MG63 (cell line): ENCODE results near the gene SZT2. TPM values are rescaled to one million over a fixed set of nuclear protein-coding genes. Genes with fewer than 3 reads are reported as not detected.
"Not testable (repeated sequence)": the region's sequence is repeated elsewhere in the genome, so short reads cannot be mapped to it uniquely, and the experiment has no call there.

Experiments
- DNase-seq: peaks from one replicate; pipeline ENCODE4 v3.0.0-alpha.2; 2020
- H3K27me3 ChIP-seq: fragments of 250-450 bp; sonication (Bioruptor Pico); 2 replicates; pipeline ENCODE4 v1.5.1; 2020; ENCODE audit warnings: mild to moderate bottlenecking, moderate library complexity
- H3K36me3 ChIP-seq: fragments of 250-450 bp; sonication (Bioruptor Pico); 2 replicates; pipeline ENCODE4 v1.5.1; 2020; ENCODE audit warnings: mild to moderate bottlenecking, moderate library complexity
- H3K4me3 ChIP-seq: fragments of 250-450 bp; sonication (Bioruptor Pico); 2 replicates; pipeline ENCODE4 v1.5.1; 2020; ENCODE audit warnings: mild to moderate bottlenecking, moderate library complexity
- H3K9me3 ChIP-seq: fragments of 250-450 bp; sonication (Bioruptor Pico); 2 replicates; pipeline ENCODE4 v1.5.1; 2020; ENCODE audit warnings: mild to moderate bottlenecking, moderate library complexity
- total RNA-seq: library from RNA; depleted of rRNA; stranded (reverse); fragments of >200 nt; shearing (Covaris generic); gene quantifications from 2 replicates; pipeline ENCODE4 v1.2.3, GENCODE V29; 2014; ENCODE audit warnings: low replicate concordance

Gene SZT2
- total RNA-seq, 1 experiment from 2014 or later: 4.9 TPM

GRCh38 chr1:43472463-43473151 lies 82.9 kb downstream of the SZT2 start:
- not testable (repeated sequence) for H3K9me3 ChIP-seq, H3K4me3 ChIP-seq, H3K36me3 ChIP-seq, H3K27me3 ChIP-seq
- peak; percentile 79 for DNase-seq

GRCh38 chr1:43473463-43473862 lies 83.8 kb downstream of the SZT2 start:
- Histone ChIP-seq H3K9me3 (no peaks in the 10 kb centered on the region), H3K4me3 (no peak overlapping the region), H3K27me3 (no peaks in the 10 kb centered on the region), H3K36me3 (no peaks in the 10 kb centered on the region)
- DNase-seq: no peak

GRCh38 chr1:43475611-43476401 lies 86.1 kb downstream of the SZT2 start:
- H3K4me3 ChIP-seq, H3K36me3 ChIP-seq, H3K27me3 ChIP-seq, H3K9me3 ChIP-seq, DNase-seq: not testable (repeated sequence)

GRCh38 chr1:43477716-43478115 lies 88.0 kb downstream of the SZT2 start:
- DNase-seq: no peak
- no peak overlapping the region for H3K4me3 ChIP-seq
- H3K36me3 ChIP-seq: no peaks in the 10 kb centered on the region
- no peaks in the 10 kb centered on the region for H3K9me3 ChIP-seq
- H3K27me3 ChIP-seq: no peaks in the 10 kb centered on the region

- Histone ChIP-seq H3K27me3 (no peaks in the 10 kb centered on the region), H3K9me3 (no peaks in the 10 kb centered on the region), H3K36me3 (no peaks in the 10 kb centered on the region), H3K4me3 (no peak overlapping the region)
- DNase-seq: no peak
Observed at GRCh38 chr1:43479414-43479813, 89.7 kb downstream of the SZT2 start.

- Histone ChIP-seq H3K36me3 (no peaks in the 10 kb centered on the region), H3K4me3 (no peak overlapping the region), H3K9me3 (no peaks in the 10 kb centered on the region; the same call in none of the 2 replicates), H3K27me3 (no peaks in the 10 kb centered on the region)
- no peak for DNase-seq
Observed at GRCh38 chr1:43481491-43481890, 91.8 kb downstream of the SZT2 start.

GRCh38 chr1:43482215-43482614 lies 92.5 kb downstream of the SZT2 start:
- no peak for DNase-seq
- Histone ChIP-seq H3K4me3 (no peak overlapping the region), H3K36me3 (no peaks in the 10 kb centered on the region), H3K27me3 (no peaks in the 10 kb centered on the region), H3K9me3 (no peaks in the 10 kb centered on the region; the same call in none of the 2 replicates)

GRCh38 chr1:43484367-43484766 lies 94.7 kb downstream of the SZT2 start:
- Histone ChIP-seq H3K27me3 (no peaks in the 10 kb centered on the region), H3K36me3 (no peaks in the 10 kb centered on the region), H3K4me3 (no peak overlapping the region), H3K9me3 (peaks cover 2% of the 10 kb centered on the region)
- no peak for DNase-seq

- H3K4me3 ChIP-seq: no peak overlapping the region
Observed at GRCh38 chr1:43488165-43488564, 98.5 kb downstream of the SZT2 start.

GRCh38 chr1:43491061-43491460 lies 101.4 kb downstream of the SZT2 start:
- no peaks in the 10 kb centered on the region for H3K27me3 ChIP-seq
- H3K9me3 ChIP-seq: peaks cover 26% of the 10 kb centered on the region
- DNase-seq: no peak
- H3K36me3 ChIP-seq: no peaks in the 10 kb centered on the region
- no peak overlapping the region for H3K4me3 ChIP-seq

More at GRCh38 chr1:43488165-43488564, 98.5 kb downstream of the SZT2 start:
- DNase-seq: no peak
- Histone ChIP-seq H3K9me3 (peaks cover 26% of the 10 kb centered on the region), H3K27me3 (no peaks in the 10 kb centered on the region), H3K36me3 (no peaks in the 10 kb centered on the region)

- peak; percentile 85 for DNase-seq
- Histone ChIP-seq H3K9me3 (peaks cover 26% of the 10 kb centered on the region), H3K27me3 (no peaks in the 10 kb centered on the region), H3K4me3 (no peak overlapping the region), H3K36me3 (no peaks in the 10 kb centered on the region)
Observed at GRCh38 chr1:43492826-43493225, 103.1 kb downstream of the SZT2 start.

- Histone ChIP-seq H3K36me3 (no peaks in the 10 kb centered on the region), H3K9me3 (peaks cover 24% of the 10 kb centered on the region), H3K27me3 (no peaks in the 10 kb centered on the region), H3K4me3 (no peak overlapping the region)
- DNase-seq: no peak
Observed at GRCh38 chr1:43493661-43494450, 104.2 kb downstream of the SZT2 start.

GRCh38 chr1:43495204-43495603 lies 105.5 kb downstream of the SZT2 start:
- Histone ChIP-seq H3K4me3 (no peak overlapping the region), H3K9me3 (peaks cover 20% of the 10 kb centered on the region), H3K36me3 (no peaks in the 10 kb centered on the region), H3K27me3 (no peaks in the 10 kb centered on the region)
- no peak for DNase-seq

- no peaks in the 10 kb centered on the region for H3K36me3 ChIP-seq
- no peak for DNase-seq
- H3K9me3 ChIP-seq: no peaks in the 10 kb centered on the region
- no peak overlapping the region for H3K4me3 ChIP-seq
- no peaks in the 10 kb centered on the region for H3K27me3 ChIP-seq
Observed at GRCh38 chr1:43499898-43500297, 110.2 kb downstream of the SZT2 start.

GRCh38 chr1:43501806-43502205 lies 112.1 kb downstream of the SZT2 start:
- not testable (repeated sequence) for H3K36me3 ChIP-seq, H3K9me3 ChIP-seq, H3K4me3 ChIP-seq, DNase-seq, H3K27me3 ChIP-seq

- Histone ChIP-seq H3K27me3 (no peaks in the 10 kb centered on the region), H3K9me3 (no peaks in the 10 kb centered on the region), H3K4me3 (no peak overlapping the region), H3K36me3 (no peaks in the 10 kb centered on the region)
- no peak for DNase-seq
Observed at GRCh38 chr1:43503534-43503933, 113.8 kb downstream of the SZT2 start.
